SK-N-SH treated with all-trans-retinoic acid at 6 μM for 48 hours (cell line): ENCODE data around the gene LY86.

Experiments
- ATAC-seq: fragments of 200-7000 bp; cut with Tn5 transposase; 3 replicates; pipeline ENCODE4 v1.9.1; 2020; ENCODE audit warnings: mild to moderate bottlenecking, moderate library complexity
- ARNTL ChIP-seq: fragments of 450-650 bp; formaldehyde crosslinking; IDR thresholded peaks from 2 replicates; pipeline ENCODE4 v1.5.0; 2020; ENCODE audit warnings: low read depth, mild to moderate bottlenecking, moderate library complexity, borderline replicate concordance
- CSDC2 ChIP-seq: fragments of 250-450 bp; sonication (Bioruptor Pico); IDR thresholded peaks from 2 replicates; pipeline ENCODE4 v1.5.0; 2020; ENCODE audit warnings: mild to moderate bottlenecking, moderate library complexity
- CSRNP3 ChIP-seq: fragments of 250-450 bp; sonication (Bioruptor Pico); IDR thresholded peaks from 2 replicates; pipeline ENCODE4 v1.5.1; 2021; ENCODE audit warnings: mild to moderate bottlenecking, moderate library complexity
- GLIS3 ChIP-seq: fragments of 250-450 bp; sonication (Bioruptor Pico); IDR thresholded peaks from 2 replicates; pipeline ENCODE4 v1.5.0; 2020; ENCODE audit warnings: mild to moderate bottlenecking, moderate library complexity
- POU6F1 ChIP-seq: fragments of 250-450 bp; sonication (Bioruptor Pico); IDR thresholded peaks from 2 replicates; pipeline ENCODE4 v1.8.0; 2021; ENCODE audit warnings: low read depth, mild to moderate bottlenecking, moderate library complexity, borderline replicate concordance
- RARB ChIP-seq: fragments of 250-450 bp; sonication (Bioruptor Pico); IDR thresholded peaks from 2 replicates; pipeline ENCODE4 v1.8.0; 2021; ENCODE audit warnings: mild to moderate bottlenecking, moderate library complexity
- SNAI2 ChIP-seq: fragments of 250-450 bp; sonication (Bioruptor Pico); IDR thresholded peaks from 2 replicates; pipeline ENCODE4 v1.5.0; 2020; ENCODE audit warnings: mild to moderate bottlenecking, moderate library complexity
- TCF4 ChIP-seq: fragments of 250-450 bp; sonication (Bioruptor Pico); IDR thresholded peaks from 2 replicates; pipeline ENCODE4 v1.8.0; 2021; ENCODE audit warnings: mild to moderate bottlenecking, moderate library complexity, borderline replicate concordance
- TOX ChIP-seq: fragments of 250-450 bp; sonication (Bioruptor Pico); IDR thresholded peaks from 2 replicates; pipeline ENCODE4 v1.8.0; 2021; ENCODE audit warnings: mild to moderate bottlenecking, moderate library complexity, borderline replicate concordance
- ZC3H10 ChIP-seq: fragments of 250-450 bp; sonication (Bioruptor Pico); IDR thresholded peaks from 2 replicates; pipeline ENCODE4 v1.5.1; 2021; ENCODE audit warnings: mild to moderate bottlenecking, moderate library complexity
- ZFP3 ChIP-seq: fragments of 250-450 bp; sonication (Bioruptor Pico); IDR thresholded peaks from 2 replicates; pipeline ENCODE4 v1.5.0; 2020; ENCODE audit warnings: mild to moderate bottlenecking, moderate library complexity
- ZFP30 ChIP-seq: fragments of 450-650 bp; formaldehyde crosslinking; IDR thresholded peaks from 2 replicates; pipeline ENCODE4 v1.5.0; 2022; ENCODE audit warnings: mild to moderate bottlenecking, moderate library complexity
- ZNF565 ChIP-seq: fragments of 450-650 bp; formaldehyde crosslinking; conservative IDR thresholded peaks from 2 replicates; pipeline ENCODE4 v1.5.0; 2020; ENCODE audit warnings: low read depth, mild to moderate bottlenecking, moderate library complexity
- ZNF70 ChIP-seq: fragments of 450-650 bp; formaldehyde crosslinking; IDR thresholded peaks from 2 replicates; pipeline ENCODE4 v1.5.0; 2020; ENCODE audit warnings: mild to moderate bottlenecking, moderate library complexity
- ZNF8 ChIP-seq: fragments of 450-650 bp; formaldehyde crosslinking; IDR thresholded peaks from 2 replicates; pipeline ENCODE4 v1.5.0; 2020; ENCODE audit warnings: mild to moderate bottlenecking, moderate library complexity
- TF ChIP-seq, protein P1 (sequence below): fragments of 250-450 bp; sonication (Bioruptor Pico); IDR thresholded peaks from 2 replicates; pipeline ENCODE4 v1.5.0; 2020; ENCODE audit warnings: mild to moderate bottlenecking, moderate library complexity
- TF ChIP-seq, protein P2 (sequence below): fragments of 250-450 bp; sonication (Bioruptor Pico); IDR thresholded peaks from 2 replicates; pipeline ENCODE4 v1.8.0; 2020; ENCODE audit warnings: mild to moderate bottlenecking, moderate library complexity, borderline replicate concordance
- TF ChIP-seq, protein P3 (sequence below): fragments of 250-450 bp; sonication (Bioruptor Pico); IDR thresholded peaks from 2 replicates; pipeline ENCODE4 v1.5.1; 2020; ENCODE audit warnings: low read depth, mild to moderate bottlenecking, moderate library complexity

Gene LY86

DNA sequence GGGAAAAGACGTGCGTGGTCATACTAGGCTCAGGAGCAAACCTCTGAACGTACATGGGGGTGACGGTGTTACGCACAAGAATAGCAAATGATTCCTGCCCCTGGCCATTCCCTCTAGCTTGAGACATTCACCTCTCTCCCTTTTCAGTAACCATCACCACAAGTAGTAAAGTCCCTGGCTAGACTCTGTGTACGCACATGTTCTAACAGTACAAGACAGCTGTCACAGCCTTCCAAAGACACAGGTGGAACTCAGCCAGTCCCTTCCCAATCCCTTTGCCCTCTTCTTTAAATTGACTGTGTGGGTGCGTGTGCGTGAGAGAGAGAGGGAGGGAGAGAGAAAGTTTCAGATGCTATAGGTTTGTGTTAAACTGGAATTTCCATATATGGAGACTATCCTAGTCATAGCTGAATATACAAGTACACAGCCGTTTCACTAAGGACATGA, 67.3 kb downstream of the LY86 start:
- TF ChIP-seq, protein P1, sequence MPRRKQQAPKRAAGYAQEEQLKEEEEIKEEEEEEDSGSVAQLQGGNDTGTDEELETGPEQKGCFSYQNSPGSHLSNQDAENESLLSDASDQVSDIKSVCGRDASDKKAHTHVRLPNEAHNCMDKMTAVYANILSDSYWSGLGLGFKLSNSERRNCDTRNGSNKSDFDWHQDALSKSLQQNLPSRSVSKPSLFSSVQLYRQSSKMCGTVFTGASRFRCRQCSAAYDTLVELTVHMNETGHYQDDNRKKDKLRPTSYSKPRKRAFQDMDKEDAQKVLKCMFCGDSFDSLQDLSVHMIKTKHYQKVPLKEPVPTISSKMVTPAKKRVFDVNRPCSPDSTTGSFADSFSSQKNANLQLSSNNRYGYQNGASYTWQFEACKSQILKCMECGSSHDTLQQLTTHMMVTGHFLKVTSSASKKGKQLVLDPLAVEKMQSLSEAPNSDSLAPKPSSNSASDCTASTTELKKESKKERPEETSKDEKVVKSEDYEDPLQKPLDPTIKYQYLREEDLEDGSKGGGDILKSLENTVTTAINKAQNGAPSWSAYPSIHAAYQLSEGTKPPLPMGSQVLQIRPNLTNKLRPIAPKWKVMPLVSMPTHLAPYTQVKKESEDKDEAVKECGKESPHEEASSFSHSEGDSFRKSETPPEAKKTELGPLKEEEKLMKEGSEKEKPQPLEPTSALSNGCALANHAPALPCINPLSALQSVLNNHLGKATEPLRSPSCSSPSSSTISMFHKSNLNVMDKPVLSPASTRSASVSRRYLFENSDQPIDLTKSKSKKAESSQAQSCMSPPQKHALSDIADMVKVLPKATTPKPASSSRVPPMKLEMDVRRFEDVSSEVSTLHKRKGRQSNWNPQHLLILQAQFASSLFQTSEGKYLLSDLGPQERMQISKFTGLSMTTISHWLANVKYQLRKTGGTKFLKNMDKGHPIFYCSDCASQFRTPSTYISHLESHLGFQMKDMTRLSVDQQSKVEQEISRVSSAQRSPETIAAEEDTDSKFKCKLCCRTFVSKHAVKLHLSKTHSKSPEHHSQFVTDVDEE: no peak
- TF ChIP-seq POU6F1 (no peak), TOX (no peak), ZNF70 (no peak), ZC3H10 (CRISPR knock-in tag) (no peak), ZFP30 (CRISPR knock-in tag) (no peak), CSRNP3 (CRISPR knock-in tag) (no peak), ARNTL (no peak), RARB (CRISPR knock-in tag) (no peak), SNAI2 (no peak), ZFP3 (no peak), ZNF8 (CRISPR knock-in tag) (no peak), ZNF565 (CRISPR knock-in tag) (no peak), TCF4 (no peak), CSDC2 (no peak), GLIS3 (CRISPR knock-in tag) (no peak)
- TF ChIP-seq, protein P2, sequence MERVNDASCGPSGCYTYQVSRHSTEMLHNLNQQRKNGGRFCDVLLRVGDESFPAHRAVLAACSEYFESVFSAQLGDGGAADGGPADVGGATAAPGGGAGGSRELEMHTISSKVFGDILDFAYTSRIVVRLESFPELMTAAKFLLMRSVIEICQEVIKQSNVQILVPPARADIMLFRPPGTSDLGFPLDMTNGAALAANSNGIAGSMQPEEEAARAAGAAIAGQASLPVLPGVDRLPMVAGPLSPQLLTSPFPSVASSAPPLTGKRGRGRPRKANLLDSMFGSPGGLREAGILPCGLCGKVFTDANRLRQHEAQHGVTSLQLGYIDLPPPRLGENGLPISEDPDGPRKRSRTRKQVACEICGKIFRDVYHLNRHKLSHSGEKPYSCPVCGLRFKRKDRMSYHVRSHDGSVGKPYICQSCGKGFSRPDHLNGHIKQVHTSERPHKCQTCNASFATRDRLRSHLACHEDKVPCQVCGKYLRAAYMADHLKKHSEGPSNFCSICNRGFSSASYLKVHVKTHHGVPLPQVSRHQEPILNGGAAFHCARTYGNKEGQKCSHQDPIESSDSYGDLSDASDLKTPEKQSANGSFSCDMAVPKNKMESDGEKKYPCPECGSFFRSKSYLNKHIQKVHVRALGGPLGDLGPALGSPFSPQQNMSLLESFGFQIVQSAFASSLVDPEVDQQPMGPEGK (CRISPR knock-in tag): no peak
- no peak for ATAC-seq

DNA sequence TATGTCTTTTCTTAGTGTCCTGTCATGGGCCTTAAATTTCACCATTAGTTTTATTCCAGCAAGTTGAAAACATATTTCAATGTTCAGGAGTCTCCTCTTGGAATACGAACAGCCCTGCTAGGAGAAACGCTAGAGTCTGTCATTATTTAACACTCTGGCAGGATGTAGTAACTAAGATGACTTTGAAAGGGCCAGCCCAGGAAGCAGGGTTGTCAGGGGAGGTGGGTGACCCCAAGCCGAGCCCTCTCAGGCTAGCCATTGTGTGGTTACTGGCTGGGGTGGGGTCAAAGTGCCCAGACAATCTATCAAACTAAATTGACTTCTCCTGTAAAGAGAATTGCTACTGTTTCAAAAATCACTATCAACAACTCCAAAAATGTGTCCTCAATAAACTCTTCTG, 67.8 kb downstream of the LY86 start:
- ATAC-seq: no peak
- no peak for TF ChIP-seq ZNF70
- TF ChIP-seq RARB (CRISPR knock-in tag): no peak
- no peak for TF ChIP-seq ZNF565 (CRISPR knock-in tag)
- no peak for TF ChIP-seq ZFP30 (CRISPR knock-in tag)
- TF ChIP-seq POU6F1: no peak
- TF ChIP-seq, protein P1: no peak
- TF ChIP-seq, protein P3, sequence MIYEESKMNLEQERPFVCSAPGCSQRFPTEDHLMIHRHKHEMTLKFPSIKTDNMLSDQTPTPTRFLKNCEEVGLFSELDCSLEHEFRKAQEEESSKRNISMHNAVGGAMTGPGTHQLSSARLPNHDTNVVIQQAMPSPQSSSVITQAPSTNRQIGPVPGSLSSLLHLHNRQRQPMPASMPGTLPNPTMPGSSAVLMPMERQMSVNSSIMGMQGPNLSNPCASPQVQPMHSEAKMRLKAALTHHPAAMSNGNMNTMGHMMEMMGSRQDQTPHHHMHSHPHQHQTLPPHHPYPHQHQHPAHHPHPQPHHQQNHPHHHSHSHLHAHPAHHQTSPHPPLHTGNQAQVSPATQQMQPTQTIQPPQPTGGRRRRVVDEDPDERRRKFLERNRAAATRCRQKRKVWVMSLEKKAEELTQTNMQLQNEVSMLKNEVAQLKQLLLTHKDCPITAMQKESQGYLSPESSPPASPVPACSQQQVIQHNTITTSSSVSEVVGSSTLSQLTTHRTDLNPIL (CRISPR knock-in tag): no peak
- TF ChIP-seq SNAI2: no peak
- no peak for TF ChIP-seq ZNF8 (CRISPR knock-in tag)
